Stimulated activated CD8-positive, alpha-beta memory T cell treated with anti-CD3 and anti-CD28 coated beads, Interleukin-2, amount 100 ng/mL, for 48 hours (primary cell): Measurements from ENCODE around the gene NAXD.
A peak's percentile ranks its signal among the peaks of the same experiment; 100 is the strongest.
"Not testable (repeated sequence)": the region's sequence is repeated elsewhere in the genome, so short reads cannot be mapped to it uniquely, and the experiment has no call there.

Experiments
- DNase-seq, 2 donors: peaks; one replicate each; pipeline ENCODE4 v3.0.0-alpha.2; 2020; ENCODE audit warnings: low read depth in 2 of 2

Gene NAXD

GRCh38 chr13:110664673-110665072, 49.3 kb downstream of the NAXD start:
- no peak for DNase-seq

DNA sequence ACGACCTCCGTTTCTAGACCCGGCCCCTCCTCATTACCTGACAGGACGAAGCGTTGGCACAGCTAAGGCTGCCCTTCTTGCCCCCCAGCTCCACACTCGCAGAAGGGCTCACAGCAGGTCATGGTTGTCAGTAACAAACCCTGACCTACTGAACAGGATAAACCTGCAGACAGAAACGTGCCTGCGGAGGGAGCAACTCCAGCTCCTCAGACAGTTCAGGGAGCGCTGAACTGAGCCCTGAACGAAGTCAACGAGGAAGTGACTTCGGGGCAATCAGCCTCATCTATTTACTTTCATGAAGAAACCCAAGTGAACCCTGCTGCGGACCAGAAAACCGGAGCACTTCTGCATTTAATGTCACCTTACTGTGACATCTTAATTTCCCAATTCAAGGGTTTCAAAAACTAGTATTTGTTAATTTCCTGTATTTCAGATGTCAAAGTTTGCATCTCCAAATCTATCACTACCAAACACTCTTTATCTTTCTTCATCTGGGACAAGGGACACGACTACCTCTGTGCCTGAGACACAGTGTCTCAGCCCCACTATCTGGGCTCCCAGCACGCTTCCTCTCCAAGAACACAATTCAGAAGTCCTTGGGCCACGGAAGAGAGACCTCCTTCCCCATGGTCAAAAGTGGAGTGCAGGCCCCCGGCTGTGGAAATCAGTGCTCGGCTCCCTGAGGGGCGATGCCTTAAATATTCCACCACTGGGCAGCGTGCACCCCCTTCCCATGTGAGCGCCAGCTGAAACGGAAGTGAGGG, 50.3 kb downstream of the NAXD start:
- DNase-seq, result no peak

DNA sequence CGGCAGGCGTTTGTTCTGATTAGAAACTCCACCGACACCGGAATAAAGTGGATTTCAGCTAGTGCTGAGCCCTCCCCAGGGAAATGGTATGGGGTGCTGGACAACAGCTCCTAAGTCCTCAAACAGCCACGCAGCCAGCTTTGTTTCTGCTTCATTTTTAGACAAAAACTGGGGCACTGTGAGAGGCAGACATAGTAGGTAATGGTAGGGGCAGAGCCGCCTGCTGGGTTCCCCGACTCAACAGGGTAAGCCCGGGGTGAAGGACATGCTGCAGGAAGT, 50.8 kb downstream of the NAXD start:
- DNase-seq, result no peak

DNA sequence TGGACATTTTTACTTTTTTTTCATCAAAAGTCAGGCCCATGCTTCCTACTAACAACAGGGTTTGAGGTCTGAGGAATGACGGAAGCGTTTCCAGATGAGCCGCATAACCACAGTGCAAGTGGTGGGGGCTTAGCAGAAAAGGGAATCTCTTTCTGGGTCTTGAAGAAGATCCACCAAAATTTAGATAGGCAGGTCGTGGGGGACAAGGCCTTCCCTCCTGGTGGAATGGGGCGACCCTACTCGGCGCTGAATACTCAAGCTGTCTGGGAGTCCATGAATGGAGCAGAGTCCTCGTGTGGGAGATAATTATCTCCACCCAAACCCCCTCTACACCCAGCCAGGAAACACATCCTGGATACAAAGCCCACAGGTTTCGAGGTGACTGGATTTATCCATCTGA, 53.7 kb downstream of the NAXD start:
- DNase-seq, result no peak

DNA sequence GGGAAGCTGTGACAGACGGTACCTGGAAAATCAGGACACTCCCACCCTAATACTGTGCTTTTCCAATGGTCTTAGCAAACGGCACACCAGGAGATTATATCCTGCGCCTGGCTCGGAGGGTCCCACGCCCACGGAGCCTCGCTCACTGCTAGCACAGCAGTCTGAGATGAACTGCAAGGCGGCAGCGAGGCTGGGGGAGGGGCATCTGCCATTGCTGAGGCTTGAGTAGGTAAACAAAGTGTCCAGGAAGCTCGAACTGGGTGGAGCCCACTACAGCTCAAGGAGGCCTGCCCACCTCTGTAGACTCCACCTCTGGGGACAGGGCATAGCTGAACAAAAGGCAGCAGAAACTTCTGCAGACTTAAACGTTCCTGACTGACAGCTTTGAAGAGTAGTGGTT, 54.5 kb downstream of the NAXD start:
- not testable (repeated sequence) for DNase-seq

DNA sequence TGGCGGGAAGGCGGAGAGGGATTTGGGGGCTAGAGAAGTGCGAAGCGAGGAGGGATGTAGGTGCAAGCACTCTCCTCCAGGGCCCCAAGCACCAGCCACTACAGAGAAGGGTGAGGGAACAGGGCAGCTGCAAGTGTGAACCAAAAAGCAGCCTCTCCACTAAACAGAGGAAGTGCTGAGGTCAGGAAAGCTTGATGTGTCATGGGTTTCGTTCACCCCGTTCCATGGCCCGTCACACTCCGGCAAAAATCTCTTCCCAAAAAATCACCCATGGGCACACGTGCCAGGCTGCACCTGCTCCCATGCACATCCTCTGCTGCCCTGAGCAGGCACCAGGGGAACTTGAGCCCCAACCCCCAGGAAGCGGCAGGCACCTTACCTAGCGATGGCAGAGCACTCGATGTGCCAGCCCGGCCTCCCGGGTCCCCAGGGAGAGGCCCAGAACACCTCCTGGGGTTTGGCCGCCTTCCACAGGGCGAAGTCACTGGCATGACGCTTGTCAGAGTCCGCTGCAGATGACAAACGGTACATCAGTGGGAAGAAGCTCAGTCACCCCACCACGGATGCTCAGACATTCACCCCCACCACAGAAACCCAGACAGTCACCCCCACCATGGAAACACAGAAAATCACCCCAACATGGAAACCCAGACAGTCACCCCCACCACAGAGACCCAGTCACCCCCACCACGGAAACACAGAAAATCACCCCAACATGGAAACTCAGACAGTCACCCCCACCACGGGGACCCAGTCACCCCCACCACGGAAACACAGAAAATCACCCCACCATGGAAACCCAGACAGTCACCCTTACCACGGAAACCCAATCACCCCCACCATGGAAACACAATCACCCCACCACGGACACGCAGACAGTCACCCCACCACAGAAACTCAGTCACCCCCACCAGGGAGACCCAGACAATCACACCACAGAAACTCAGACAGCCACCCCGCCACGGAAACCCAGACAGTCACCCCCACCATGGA, 61.5 kb downstream of the NAXD start:
- peak in 1 of 2 donors; percentile 45 for DNase-seq

- peak in 1 of 2 donors; percentile 27 for DNase-seq
Observed at GRCh38 chr13:110677731-110678545, 62.6 kb downstream of the NAXD start.

- DNase-seq, result no peak
Observed at GRCh38 chr13:110680852-110681251, 65.5 kb downstream of the NAXD start.

DNA sequence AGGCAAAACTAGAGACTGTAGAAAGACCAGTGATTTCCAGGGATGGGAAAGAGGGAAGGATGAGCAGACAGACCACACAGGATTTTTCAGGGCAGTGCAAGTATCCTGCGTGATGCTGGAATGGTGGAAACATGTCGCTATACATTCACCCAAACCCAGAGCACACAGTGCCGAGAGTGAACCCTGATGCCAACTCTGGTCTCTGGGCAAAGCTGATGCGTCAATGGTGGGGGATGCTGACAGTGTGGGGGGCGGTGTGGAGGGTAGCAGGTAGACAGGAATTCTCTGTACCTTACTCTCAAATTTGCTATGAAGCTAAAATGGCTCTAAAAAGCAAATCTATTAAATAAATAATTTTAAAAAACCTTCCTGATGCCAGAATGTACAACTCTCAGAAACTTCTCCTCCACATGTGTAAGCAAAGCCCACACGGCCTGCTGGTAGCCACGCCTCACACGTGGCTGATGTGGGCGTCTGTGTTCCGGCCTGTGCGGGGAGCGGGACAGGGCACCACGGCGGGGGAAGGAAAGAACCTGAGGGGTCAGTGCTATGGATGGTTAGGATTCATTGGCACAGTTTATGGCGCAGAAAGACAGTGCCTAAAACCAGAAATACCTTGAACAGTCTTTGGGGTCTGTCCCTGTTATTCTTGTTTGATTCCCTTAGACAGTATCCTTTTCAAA, 66.7 kb downstream of the NAXD start:
- DNase-seq, result no peak

DNA sequence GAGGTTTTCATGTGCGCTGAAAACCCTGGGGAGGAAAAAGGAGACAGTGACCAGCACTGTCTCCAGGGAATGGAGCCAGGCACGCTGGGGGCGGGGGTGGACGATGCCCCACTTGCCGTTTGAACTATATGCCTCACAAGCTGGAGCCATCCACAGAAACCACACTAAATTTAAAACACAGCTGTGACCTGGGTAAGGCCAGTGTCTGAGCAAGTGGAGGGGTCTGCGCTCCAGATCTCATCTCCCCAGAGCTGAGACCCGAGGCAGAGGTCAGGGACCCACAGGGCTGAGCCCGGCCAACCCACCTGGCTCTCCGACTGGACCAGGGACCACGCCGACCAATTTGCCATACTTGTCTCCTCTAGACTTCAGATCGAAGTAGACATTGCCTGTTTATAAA, 67.4 kb downstream of the NAXD start:
- no peak for DNase-seq

DNA sequence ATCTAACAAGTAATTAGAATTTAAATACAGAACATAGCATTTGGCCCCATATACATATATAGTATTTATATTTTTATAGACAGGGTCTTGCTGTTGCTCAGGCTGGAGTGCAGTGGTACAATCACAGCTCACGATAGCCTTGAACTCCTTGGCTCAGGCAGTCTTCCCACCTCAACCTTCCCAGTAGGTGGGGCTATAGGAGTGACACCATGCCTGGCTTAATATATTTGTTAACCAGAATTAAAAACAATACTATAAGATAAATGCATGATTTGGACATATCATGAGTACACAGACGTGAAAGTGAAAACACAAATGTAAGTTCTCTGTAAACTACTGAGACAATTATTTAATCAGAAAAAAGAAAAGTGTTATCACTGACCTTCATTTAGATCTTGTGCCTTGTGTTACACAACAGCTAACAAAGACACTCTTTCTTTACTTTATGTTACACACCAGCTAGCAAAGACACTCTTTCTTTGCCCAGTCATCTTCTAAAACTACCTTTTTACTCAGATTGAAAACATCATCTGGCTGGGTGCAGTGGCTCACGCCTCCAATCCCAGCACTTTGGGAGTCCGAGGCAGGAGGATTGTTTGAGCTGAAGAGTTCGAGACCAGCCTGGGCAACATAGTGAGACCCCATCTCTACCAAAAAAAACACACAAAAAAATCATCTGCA, 68.0 kb downstream of the NAXD start:
- no peak for DNase-seq

DNA sequence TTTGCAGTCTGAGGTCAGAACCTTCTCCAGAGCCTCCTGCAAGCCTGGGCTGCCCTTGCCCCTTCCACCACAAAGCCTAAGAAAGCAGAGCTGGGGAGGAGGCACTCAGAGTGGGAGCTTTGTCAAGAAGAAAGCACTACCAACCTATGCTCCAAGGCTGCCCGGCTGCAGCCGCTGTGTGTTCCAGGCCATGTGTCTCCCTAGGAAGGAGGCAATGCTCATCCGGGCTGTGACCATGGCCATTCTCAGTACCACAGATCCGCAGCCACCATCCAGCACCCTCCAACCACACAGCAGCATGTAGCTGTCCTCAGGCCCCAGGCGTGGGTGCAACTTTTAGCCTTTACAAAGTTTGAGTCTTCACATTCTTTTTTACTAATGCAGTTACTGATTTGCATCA, 68.6 kb downstream of the NAXD start:
- no peak for DNase-seq

GRCh38 chr13:110684388-110685056, 69.2 kb downstream of the NAXD start:
- DNase-seq, result no peak

GRCh38 chr13:110685305-110686020, 70.1 kb downstream of the NAXD start:
- DNase-seq, result no peak

- DNase-seq, result no peak
Observed at GRCh38 chr13:110687736-110688135, 72.4 kb downstream of the NAXD start.

GRCh38 chr13:110689041-110689440, 73.7 kb downstream of the NAXD start:
- DNase-seq, result no peak
